ENCODE results near the gene NME9.
"Not testable (repeated sequence)": the region's sequence is repeated elsewhere in the genome, so short reads cannot be mapped to it uniquely, and the experiment has no call there.

NME9 gene, protein sequence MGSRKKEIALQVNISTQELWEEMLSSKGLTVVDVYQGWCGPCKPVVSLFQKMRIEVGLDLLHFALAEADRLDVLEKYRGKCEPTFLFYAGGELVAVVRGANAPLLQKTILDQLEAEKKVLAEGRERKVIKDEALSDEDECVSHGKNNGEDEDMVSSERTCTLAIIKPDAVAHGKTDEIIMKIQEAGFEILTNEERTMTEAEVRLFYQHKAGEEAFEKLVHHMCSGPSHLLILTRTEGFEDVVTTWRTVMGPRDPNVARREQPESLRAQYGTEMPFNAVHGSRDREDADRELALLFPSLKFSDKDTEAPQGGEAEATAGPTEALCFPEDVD

DNA sequence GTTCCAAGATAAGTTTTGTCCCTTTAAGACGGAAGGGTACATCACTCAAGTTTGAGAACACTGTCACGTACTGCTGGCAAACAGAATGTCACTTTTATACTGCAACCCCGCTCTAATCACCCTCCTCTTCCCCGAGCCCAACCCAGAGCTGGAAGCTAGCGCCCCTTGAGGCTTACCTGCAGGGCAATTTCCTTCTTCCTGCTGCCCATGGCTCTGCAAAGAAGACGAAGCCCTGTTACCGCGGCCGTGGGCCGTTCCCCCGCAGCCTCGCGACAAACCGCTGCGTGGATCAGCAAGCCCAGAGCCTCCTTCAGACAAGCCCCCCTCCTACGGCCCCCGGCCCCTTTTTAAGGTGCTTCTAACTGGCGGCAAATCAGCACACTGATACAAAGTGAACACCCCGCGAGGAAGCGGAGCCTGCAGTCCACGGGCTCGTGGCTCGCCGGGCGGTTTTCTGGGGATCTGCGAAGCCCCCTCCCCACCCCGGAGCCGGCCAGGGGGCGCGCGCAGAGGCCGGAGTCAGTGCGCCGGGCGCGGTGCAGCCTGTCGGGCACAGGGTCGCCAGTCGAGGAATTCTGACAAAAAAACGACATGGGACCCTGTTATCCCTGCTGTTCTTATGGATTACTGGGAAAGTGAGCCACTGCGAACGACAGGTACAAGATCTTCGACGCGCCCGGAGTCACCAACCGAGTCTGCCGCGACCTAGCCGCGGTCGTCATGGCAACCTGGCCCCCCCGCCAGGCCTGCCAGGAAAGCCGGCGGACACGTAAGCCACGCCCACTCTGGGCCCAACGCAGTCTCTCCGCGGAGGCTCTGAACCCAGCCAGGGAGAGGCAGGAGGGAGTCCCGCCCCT lies at the start of gene NME9:
TSS of gene NME9 (minus strand) at position 725 of the 857 bp plus-strand sequence. CDS start at position 209, 516 bp downstream.
- peak; percentile 35 for DNase-seq (ENCODE audit: low read depth)
- H3K4me3 ChIP-seq (ENCODE audit: low read depth, low read length) = peak within 1 kb of the TSS; percentile 67

DNA sequence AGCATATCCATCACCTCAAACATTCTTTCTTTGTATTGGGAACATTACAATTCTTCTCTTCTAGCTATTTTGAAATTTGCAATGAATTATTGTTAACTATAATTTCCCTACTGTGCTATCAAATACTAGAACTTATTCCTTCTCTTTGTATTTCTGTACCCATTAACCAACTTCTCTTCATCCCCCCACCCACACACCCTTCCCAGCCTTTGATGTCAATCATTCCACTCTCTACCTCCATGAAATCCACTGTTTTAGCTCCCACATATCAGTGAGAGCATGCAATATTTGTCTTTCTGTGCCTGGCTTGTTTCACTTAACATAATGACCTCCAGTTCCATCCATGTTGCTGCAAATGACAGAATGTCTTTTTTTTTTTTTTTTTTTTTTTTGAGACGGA lies 49.3 kb upstream of the NME9 start:
- DNase-seq (ENCODE audit: low read depth) = no peak
- H3K4me3 ChIP-seq (ENCODE audit: low read depth, low read length) = no peak overlapping the region

DNA sequence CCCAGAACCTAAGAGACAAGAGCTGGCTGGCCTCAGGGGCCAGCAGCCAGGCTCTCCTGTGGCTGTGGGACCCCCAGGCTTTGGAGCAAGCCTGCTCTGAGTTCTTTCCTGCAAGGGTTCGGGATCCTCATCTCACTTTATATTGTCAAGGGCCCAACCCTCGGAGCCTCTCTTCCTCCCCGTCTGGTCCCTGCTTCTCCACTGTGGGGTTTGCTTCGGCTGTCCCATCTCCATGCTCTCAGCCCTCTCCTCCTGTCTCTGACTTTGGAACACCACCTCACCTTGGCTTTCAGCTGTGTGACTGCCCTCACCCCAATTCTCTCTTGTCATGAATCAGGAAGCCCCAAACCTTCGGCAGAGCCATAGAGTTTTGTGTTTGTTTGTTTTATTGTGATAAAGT lies 48.7 kb upstream of the NME9 start:
- DNase-seq (ENCODE audit: low read depth) = no peak
- no peak overlapping the region for H3K4me3 ChIP-seq (ENCODE audit: low read depth, low read length)

DNA sequence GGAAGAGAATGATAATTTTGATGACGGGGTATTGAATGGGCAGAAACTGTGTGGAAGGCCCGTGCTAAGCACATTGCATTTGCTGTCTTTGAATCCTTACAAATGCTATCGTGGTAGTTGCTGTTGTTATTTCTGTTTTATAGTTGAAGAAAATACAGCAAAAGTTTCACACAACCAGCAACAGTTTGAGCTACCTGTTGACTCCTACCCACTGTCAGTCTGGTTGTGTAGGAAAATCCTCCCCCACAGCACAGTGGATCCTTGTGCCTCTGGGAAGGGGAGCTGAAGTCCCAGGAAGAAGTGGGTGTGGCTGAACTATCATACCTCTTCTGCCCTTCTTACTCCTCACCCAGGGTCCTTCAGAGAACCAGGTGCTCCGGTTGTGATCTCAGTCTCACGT lies 48.2 kb upstream of the NME9 start:
- H3K4me3 ChIP-seq (ENCODE audit: low read depth, low read length) = no peak overlapping the region
- DNase-seq (ENCODE audit: low read depth) = no peak

DNA sequence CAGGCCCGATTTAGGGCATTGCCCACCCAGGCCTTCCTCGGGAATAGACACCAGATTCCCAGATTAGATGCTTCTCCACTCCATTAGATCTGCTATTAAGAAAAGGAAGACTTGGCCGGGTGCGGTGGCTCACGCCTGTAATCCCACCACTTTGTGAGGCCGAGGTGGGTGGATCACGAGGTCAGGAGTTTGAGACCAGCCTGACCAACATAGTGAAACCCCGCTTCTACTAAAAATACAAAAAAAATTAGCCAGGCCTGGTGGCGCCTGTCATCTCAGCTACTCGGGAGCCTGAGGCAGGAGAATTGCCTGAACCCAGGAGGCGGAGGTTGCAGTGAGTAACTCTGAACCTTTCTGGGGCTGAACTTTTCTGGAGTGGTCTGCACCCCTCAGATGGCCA lies 47.6 kb upstream of the NME9 start:
- not testable (repeated sequence) for H3K4me3 ChIP-seq (ENCODE audit: low read depth, low read length); DNase-seq (ENCODE audit: low read depth)

DNA sequence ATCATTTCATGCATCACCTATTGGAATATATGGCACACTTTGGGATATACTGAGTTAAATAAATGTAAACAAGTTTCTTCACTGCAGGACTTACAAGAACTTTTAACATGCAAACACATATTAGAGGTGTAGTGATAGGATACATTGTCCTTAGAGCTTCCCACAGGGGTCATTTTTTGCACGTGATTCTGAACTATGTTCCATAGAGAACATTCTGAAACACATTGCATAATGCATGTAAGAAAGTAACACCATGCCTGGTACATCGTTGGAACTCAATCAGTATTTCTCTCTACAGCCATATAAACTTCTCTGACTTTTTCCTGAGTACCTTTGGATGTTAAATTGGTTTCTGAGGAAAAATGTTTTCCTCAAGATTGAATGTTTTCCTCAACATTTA lies 47.0 kb upstream of the NME9 start:
- no peak for DNase-seq (ENCODE audit: low read depth)
- H3K4me3 ChIP-seq (ENCODE audit: low read depth, low read length) = no peak overlapping the region

DNA sequence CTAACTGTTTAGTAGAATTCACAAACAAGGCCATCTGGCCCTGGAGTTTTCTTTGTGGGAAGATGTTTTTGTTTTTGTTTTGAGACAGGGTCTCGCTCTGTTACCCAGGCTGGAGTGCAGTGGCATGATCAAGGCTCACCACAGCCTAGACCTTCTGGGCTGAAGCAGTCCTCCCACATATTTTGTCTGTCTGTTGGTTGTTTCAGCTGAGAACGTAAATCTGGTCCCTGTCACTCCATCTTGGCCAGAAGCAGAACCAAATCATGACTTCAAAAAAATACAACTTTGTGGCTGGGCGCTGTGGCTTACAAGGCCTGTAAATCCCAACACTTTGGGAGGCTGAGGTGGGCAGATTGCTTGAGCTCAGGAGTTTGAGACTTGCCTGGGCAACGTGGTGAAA lies 45.8 kb upstream of the NME9 start:
- H3K4me3 ChIP-seq (ENCODE audit: low read depth, low read length) = no peak overlapping the region
- no peak for DNase-seq (ENCODE audit: low read depth)

DNA sequence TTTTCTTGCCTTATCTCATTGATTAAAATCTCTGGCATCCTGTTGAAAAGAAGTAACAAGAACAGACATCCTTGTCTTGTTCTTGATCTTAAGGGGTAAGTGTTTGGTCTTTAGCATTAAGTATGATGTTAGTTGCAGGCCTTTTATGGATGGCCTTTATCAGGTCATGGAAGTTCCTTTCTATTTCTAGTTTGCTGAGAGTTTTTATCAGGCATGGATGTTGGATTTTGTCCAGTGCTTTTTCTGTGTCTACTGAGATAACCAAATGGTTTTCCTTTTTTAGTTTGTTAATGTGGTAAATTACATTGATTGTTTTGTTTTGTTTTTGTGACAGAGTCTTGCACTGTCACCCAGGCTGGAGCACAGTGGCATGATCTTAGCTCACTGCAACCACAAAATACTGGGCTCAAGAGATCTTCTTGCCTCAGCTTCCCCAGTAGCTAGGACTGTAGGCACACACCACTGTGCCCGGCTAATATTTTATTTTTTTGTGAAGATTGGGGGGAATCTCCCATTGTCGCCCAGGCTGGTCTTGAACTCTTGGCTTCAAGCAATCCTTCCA lies 45.0 kb upstream of the NME9 start:
- no peak overlapping the region for H3K4me3 ChIP-seq (ENCODE audit: low read depth, low read length)
- no peak for DNase-seq (ENCODE audit: low read depth)

DNA sequence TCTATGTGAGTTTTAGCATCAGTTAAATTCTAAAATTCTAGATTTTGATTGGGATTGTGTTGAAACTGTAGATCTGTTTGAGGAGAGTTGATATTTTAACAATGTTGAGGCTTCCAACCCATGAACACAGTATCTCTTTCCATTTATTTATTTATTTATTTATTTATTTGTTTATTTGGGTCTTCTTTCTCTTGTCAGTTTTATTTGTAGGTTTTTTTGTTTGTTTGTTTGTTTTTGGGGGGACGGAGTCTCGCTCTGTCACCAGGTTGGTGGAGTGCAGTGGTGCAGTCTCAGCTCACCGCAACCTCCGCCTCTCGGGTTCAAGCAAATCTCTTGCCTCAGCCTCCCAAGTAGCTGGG lies 44.1 kb upstream of the NME9 start:
- no peak overlapping the region for H3K4me3 ChIP-seq (ENCODE audit: low read depth, low read length)
- DNase-seq (ENCODE audit: low read depth) = no peak

DNA sequence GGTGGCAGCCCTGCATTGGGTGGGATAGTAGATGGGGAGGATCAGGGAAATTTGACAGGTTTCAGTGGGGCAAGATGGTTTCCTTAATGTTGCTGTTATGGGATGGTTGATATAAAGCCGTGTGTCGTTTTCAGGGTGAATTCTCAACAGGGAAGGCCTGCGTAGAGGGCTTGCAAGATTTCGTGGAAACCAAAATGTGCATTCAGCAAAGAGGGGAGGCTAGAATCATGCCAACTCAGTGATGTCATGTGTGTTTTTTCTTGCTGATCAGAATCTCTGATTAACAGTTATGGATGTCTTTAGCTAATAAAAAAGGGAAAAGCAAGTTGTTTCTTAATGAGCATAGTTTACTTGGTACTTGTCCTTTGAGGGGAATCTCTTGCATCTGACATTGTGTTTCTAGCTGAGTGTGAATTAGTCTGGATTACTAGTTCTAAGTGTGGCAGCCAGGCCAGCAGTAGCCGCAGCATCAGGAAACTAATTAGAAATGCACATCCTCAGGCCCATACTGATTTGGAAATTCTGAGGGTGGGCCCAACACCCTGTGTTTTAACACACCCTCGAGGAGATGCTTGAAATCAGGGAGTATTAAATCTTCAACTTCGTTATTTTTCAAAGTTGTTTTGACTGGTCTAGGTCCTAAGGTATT lies 43.6 kb upstream of the NME9 start:
- DNase-seq (ENCODE audit: low read depth) = no peak

DNA sequence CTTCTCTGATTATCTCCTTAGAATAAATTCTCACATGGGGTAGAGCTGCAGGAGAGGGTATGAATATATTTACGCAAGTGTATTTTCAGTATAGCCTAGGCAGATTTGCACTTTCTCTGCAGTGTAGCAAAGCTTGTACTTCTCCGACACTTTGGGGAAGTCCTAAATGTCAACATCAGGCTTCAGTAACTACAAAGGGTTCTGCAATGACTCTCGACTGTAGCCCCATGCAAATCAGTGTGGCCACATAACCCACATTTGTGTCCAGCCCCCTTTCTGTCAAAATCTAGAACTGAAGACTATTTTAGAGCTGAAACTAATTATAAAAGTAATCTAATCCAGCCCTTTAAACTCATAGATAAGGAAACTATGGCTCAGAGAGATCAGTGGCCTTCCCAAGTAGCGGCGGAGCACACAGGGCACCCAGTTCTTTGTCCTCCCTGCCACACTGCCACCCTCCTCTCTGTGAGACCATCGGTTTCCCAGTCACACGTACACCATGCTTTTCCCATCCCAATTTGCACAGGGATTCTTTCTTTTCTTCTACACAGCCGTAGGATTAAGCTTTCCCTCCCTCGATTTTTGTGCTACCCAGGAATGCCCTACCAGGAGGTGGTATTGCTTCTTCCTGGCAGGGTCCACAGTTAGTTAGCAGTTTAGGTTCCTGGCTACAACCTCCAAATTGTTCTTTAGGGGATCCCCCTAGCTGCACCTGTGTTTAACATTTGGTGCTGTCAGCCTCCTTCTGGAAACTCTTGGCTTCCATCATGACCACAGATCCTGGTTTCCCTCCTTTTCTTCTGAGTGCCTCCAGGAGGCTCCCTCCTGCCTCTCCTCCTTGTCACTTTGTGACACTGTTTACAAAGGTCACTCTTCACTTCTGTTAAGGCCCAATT lies 41.7 kb upstream of the NME9 start:
- DNase-seq (ENCODE audit: low read depth) = no peak
- H3K4me3 ChIP-seq (ENCODE audit: low read depth, low read length) = no peak overlapping the region

More for the DNA sequence above, 43.6 kb upstream of the NME9 start:
- no peak overlapping the region for H3K4me3 ChIP-seq (ENCODE audit: low read depth, low read length)

DNA sequence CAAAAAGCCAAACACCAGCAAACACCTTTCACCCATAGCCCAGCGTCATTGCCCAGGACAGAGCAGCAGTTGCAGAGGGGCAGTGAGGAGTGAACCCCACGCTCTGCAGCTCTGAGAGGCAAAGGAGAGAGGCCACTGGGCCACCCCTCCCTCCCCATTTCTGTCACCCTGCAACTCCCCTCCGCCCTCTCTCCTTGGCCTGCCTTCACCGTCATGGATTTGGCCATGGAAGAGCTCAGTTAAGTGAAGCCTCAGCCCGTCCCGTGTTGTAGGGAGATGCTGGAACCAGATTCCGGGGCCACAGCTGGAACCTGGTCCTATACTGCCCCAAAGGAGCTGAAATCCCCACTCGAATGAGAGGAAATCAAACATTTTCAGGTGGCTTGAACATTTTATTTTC lies 40.7 kb upstream of the NME9 start:
- no peak for DNase-seq (ENCODE audit: low read depth)
- H3K4me3 ChIP-seq (ENCODE audit: low read depth, low read length) = no peak overlapping the region

DNA sequence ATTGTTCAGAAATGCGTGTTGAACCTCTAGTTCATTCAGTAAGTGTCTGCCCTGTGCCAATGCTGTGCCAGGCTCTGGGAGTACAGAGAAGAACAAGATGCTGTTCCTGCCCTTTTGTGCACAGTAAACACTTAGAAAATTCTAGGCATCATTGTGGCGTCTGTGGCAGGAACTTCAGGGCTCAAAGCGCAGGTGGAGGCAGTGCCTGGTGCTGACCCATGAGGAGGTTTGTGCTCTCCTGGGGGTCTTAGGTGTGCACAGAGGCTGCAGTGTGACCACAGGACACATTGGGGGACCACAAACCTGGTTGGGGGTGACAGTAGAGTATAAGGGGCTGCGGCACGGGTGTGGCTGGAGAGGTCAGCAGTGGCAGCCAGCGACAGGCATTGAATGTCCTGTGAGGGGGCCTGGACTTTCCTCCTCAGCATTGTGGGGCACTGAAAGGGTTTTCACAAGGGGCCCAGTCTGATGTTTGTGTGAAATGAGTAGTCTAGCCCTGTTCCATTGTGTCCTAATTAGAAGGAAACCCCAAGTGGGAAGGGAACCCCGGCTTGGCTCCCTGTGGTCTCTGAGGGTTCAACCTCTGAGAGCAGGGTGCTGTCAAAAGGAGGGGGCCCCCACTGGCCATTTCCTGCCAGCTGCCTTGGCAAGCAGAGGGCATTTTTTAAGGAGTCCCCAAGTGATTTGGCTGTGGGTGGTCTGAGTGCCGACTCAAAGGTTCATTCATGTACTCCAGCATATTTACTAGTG lies 39.7 kb upstream of the NME9 start:
- no peak for DNase-seq (ENCODE audit: low read depth)
- no peak overlapping the region for H3K4me3 ChIP-seq (ENCODE audit: low read depth, low read length)

DNA sequence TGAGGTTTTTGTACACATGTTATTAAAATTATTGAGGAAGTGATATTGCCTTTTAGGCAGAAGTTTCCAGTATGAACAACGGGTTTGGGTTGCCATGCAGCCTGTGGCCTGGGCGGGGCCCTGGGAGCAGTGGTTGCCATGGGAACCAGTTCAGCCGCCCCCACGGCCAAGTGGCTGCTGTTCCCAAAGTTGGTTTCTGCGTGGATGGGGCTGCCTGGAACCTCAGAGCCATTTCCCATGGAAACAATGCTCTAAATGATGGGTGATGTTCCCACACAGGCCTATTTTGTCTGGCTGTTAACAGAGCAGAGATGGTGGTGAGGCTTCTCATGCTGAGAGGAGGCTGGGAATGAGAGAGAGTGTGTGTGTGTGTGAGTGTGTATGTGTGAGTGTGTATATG lies 38.3 kb upstream of the NME9 start:
- DNase-seq (ENCODE audit: low read depth) = no peak
- H3K4me3 ChIP-seq (ENCODE audit: low read depth, low read length) = no peak overlapping the region

DNA sequence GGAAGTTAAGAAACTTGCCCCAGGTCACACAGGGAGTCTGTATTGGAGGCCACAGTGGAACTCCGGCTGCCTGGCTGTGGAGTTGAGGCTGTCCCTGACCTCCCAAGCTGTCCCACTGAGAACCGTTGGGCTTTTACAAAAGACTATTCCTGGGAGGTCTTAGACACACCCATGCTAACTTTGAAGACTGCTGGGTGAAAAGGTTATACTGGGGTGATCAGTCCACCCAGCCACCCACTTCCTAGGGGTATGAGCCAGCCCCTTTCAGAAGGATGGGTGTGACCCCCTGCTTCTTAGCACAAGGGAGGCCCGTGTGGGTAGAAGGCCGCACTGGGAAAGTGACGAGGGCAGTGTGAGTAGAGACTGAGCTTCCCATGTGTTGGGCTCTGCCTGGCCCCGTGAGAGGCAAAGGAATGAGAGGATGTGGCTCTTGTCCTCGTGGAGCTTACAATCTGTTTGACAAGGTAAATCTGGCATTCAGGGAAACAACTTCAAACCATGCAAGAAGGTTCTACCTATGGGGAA lies 37.7 kb upstream of the NME9 start:
- no peak for DNase-seq (ENCODE audit: low read depth)
- H3K4me3 ChIP-seq (ENCODE audit: low read depth, low read length) = no peak overlapping the region

DNA sequence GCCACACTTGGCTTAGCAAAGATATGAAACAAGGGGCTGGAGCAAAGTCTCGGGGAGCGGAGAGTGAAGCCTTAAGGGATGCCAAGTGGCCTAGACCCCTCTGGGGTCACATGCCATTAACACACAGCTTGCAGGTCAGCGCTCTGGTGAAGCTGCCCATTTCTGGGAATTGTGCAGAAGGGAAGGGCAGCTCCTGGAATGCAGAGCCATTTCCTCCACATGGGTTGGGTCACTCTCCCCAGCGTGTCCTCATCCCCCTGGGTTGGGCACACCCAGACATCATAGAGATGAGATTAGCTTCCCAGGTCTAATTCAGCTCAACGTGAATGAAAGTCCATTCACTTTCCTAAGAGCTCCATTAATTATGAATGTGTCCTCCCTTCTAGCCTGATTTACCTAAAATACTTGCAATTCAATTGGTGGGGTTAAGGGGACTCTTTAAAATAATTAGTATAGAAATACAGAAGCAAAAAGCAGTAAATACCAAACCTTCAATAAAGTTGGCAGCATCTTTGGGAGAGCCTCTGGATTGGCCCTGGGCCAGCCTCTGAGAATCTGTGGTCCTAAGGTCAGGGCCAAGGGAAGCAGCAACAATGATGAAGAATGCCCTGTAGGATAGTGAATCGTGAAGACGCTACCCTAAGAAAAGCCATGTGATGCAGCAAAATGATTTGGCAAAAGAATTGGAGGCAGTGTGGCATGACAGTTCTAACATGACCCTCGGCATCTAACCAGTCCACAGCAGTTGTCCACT lies 36.5 kb upstream of the NME9 start:
- DNase-seq (ENCODE audit: low read depth) = no peak
- H3K4me3 ChIP-seq (ENCODE audit: low read depth, low read length) = no peak overlapping the region

DNA sequence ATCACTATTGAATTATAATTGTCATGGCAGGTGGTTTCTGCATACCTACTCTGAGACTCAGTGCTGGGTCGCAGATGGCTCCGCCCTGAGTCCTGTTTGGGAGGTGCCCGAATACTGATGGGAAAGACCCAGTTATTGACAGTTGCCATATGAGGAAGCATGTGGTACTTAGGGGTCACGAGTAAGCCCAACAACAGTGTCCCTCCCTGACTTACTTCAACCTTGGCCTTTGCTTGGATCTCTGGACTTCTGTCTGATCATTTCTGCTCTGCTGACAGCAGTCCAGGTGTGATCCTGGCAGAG lies 35.6 kb upstream of the NME9 start:
- H3K4me3 ChIP-seq (ENCODE audit: low read depth, low read length) = no peak overlapping the region
- DNase-seq (ENCODE audit: low read depth) = no peak

Data from skeletal muscle cell (primary cell).